Measurements from ENCODE around the gene DAPK2.

Gene DAPK2

DNA sequence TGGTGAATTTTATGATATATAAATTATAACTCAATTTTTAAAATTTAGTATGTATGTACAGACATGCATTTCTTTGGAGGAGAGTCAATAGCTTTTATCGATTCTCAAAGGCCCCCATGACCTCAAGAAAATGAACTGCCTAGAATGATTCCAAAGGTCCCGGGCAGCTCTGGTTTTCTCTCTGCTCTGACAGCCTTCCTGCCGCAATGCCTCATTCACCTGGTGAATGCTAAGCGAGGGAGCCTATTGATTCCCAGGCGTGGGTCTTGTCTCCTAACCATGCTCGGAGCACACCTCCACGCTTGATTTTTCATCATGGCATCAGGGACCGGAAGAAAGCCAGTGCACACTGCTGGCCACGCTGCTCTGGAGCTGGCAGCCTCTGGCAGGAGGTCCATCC lies 132.9 kb downstream of the DAPK2 start:
- H4K20me1 ChIP-seq (ENCODE audit: insufficient read depth, low read length, poor library complexity, severe bottlenecking), result no peaks in the 10 kb centered on the region
- H3K4me1 ChIP-seq (ENCODE audit: insufficient read depth, low read length, poor library complexity, severe bottlenecking), result peaks cover 11% of the 10 kb centered on the region
- H3K9me2 ChIP-seq (replicated peaks; ENCODE audit: low read depth, low read length), result no peaks in the 10 kb centered on the region
- no peaks in the 10 kb centered on the region for H3K79me2 ChIP-seq (ENCODE audit: insufficient read depth, low read length)
- TF ChIP-seq EZH2phosphoT487 (IDR thresholded peaks at IDR 0.05; ENCODE audit: borderline replicate concordance), result no peak
- TF ChIP-seq, protein P1, sequence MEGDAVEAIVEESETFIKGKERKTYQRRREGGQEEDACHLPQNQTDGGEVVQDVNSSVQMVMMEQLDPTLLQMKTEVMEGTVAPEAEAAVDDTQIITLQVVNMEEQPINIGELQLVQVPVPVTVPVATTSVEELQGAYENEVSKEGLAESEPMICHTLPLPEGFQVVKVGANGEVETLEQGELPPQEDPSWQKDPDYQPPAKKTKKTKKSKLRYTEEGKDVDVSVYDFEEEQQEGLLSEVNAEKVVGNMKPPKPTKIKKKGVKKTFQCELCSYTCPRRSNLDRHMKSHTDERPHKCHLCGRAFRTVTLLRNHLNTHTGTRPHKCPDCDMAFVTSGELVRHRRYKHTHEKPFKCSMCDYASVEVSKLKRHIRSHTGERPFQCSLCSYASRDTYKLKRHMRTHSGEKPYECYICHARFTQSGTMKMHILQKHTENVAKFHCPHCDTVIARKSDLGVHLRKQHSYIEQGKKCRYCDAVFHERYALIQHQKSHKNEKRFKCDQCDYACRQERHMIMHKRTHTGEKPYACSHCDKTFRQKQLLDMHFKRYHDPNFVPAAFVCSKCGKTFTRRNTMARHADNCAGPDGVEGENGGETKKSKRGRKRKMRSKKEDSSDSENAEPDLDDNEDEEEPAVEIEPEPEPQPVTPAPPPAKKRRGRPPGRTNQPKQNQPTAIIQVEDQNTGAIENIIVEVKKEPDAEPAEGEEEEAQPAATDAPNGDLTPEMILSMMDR (conservative IDR thresholded peaks at IDR 0.05; ENCODE audit: low read length), result no peak
- no peak overlapping the region for H3K4me2 ChIP-seq (ENCODE audit: low read depth, low read length, poor library complexity, severe bottlenecking)
- no peaks in the 10 kb centered on the region for H3K36me3 ChIP-seq (ENCODE audit: insufficient read depth, low read length)
- H3F3A ChIP-seq (ENCODE audit: low read depth), result no peaks in the 10 kb centered on the region
- H3K4me3 ChIP-seq (ENCODE audit: low read length, poor library complexity, severe bottlenecking), result no peak overlapping the region
- no peaks in the 10 kb centered on the region for H3K27me3 ChIP-seq (ENCODE audit: insufficient read depth, low read length, poor library complexity, severe bottlenecking)
- H2AFZ ChIP-seq (ENCODE audit: low read length), result no peak overlapping the region
- no peaks in the 10 kb centered on the region for H3K9me3 ChIP-seq (ENCODE audit: insufficient read depth, low read depth, low read length)
- no peak overlapping the region for H3K9ac ChIP-seq (ENCODE audit: low read depth, low read length, poor library complexity, severe bottlenecking)

DNA sequence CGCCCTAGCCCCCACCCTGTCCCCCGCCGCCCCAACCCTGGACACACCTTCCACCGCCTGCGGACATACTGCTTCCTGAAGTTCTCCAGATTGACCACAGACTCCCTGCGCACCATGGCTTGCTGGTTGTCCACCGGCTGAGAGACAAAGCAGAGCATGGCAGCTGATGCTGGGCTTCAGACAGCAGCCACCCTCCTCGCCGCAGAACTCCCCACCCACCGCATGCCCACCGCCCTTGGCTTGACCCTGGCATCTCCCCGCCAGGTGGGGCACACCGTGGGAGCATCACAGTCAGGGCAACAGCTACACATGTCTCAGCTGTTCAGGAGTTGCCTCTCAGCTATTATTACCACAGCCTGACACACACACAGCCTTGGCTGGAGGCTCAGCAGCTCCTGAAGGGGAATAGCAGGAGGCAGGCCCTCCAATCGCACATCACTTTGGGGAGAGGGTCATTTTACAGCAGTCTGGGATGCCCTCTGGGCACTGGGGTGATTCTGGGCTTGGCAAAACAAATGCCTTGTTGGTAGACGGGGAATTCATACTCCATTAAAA lies 134.1 kb downstream of the DAPK2 start:
- no peak overlapping the region for H2AFZ ChIP-seq (ENCODE audit: low read length)
- H3K4me2 ChIP-seq (ENCODE audit: low read depth, low read length, poor library complexity, severe bottlenecking), result no peak overlapping the region
- no peak overlapping the region for H3K9ac ChIP-seq (ENCODE audit: low read depth, low read length, poor library complexity, severe bottlenecking)
- no peaks in the 10 kb centered on the region for H3K9me3 ChIP-seq (ENCODE audit: insufficient read depth, low read depth, low read length)
- H3K36me3 ChIP-seq (ENCODE audit: insufficient read depth, low read length), result no peaks in the 10 kb centered on the region
- no peak overlapping the region for H3K4me3 ChIP-seq (ENCODE audit: low read length, poor library complexity, severe bottlenecking)
- H3K79me2 ChIP-seq (ENCODE audit: insufficient read depth, low read length), result no peaks in the 10 kb centered on the region
- H3K27me3 ChIP-seq (ENCODE audit: insufficient read depth, low read length, poor library complexity, severe bottlenecking), result no peaks in the 10 kb centered on the region
- peaks cover 15% of the 10 kb centered on the region for H3K4me1 ChIP-seq (ENCODE audit: insufficient read depth, low read length, poor library complexity, severe bottlenecking)
- H3F3A ChIP-seq (ENCODE audit: low read depth), result no peaks in the 10 kb centered on the region
- TF ChIP-seq, protein P1 (conservative IDR thresholded peaks at IDR 0.05; ENCODE audit: low read length), result no peak
- no peak for TF ChIP-seq EZH2phosphoT487 (IDR thresholded peaks at IDR 0.05; ENCODE audit: borderline replicate concordance)
- no peaks in the 10 kb centered on the region for H4K20me1 ChIP-seq (ENCODE audit: insufficient read depth, low read length, poor library complexity, severe bottlenecking)
- no peaks in the 10 kb centered on the region for H3K9me2 ChIP-seq (replicated peaks; ENCODE audit: low read depth, low read length)

DNA sequence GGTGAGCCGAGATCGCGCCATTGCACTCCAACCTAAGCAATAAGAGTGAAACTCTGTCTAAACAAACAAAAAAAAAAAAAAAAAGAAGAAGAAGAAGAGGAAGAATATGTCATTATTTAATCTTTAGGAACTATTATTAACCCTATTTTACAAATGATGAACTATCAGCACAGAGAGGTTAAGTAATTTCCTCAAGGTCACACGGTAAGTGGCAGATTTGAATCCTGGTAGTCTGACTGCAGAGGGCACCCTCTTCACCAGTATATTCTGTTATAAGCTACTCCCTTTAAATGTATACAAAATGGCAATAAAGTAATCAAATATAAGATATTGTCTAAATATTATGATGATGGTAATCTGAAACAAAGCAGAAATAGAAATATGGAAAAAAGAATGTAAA lies 135.1 kb downstream of the DAPK2 start:
- Histone ChIP-seq H3K79me2 (ENCODE audit: insufficient read depth, low read length) (no peaks in the 10 kb centered on the region), H3K36me3 (ENCODE audit: insufficient read depth, low read length) (no peaks in the 10 kb centered on the region), H3K4me1 (ENCODE audit: insufficient read depth, low read length, poor library complexity, severe bottlenecking) (peaks cover 22% of the 10 kb centered on the region), H3K9me2 (replicated peaks; ENCODE audit: low read depth, low read length) (no peaks in the 10 kb centered on the region), H3K4me3 (ENCODE audit: low read length, poor library complexity, severe bottlenecking) (no peak overlapping the region), H3F3A (ENCODE audit: low read depth) (no peaks in the 10 kb centered on the region), H3K9me3 (ENCODE audit: insufficient read depth, low read depth, low read length) (no peaks in the 10 kb centered on the region), H3K9ac (ENCODE audit: low read depth, low read length, poor library complexity, severe bottlenecking) (no peak overlapping the region), H3K4me2 (ENCODE audit: low read depth, low read length, poor library complexity, severe bottlenecking) (no peak overlapping the region), H3K27me3 (ENCODE audit: insufficient read depth, low read length, poor library complexity, severe bottlenecking) (no peaks in the 10 kb centered on the region), H2AFZ (ENCODE audit: low read length) (no peak overlapping the region), H4K20me1 (ENCODE audit: insufficient read depth, low read length, poor library complexity, severe bottlenecking) (no peaks in the 10 kb centered on the region)
- TF ChIP-seq EZH2phosphoT487 (IDR thresholded peaks at IDR 0.05; ENCODE audit: borderline replicate concordance), result no peak
- TF ChIP-seq, protein P1 (conservative IDR thresholded peaks at IDR 0.05; ENCODE audit: low read length), result no peak; the same call in 1 of the 2 replicates

Measured in Loucy (cell line).